Keratinocyte (primary cell): ENCODE results near the gene ARRDC1.

ENCODE experiments used
- EZH2 ChIP-seq: IDR thresholded peaks from one replicate; pipeline ENCODE4 v1.6.1; 2012; ENCODE audit warnings: inconsistent platforms, mild to moderate bottlenecking, low read length, moderate library complexity
- TF ChIP-seq, protein P1 (sequence below), 3 experiments: IDR thresholded peaks in 1 of 3; conservative IDR thresholded peaks in 1 of 3; optimal IDR thresholded peaks in 1 of 3; 2 replicates in 2 of 3; 3 replicates in 1 of 3; pipeline versions ENCODE3 to v1.5.1; 2011; ENCODE audit warnings: low read length in 3 of 3, mild to moderate bottlenecking in 3 of 3, moderate library complexity in 2 of 3, control low read depth in 1 of 3, inconsistent platforms in 1 of 3; ENCODE audit not compliant: insufficient read depth in 2 of 3; ENCODE audit errors: extremely low read depth in 1 of 3

GRCh38 chr9:137613259-137613658 lies 7.8 kb downstream of the ARRDC1 start:
- TF ChIP-seq, protein P1, sequence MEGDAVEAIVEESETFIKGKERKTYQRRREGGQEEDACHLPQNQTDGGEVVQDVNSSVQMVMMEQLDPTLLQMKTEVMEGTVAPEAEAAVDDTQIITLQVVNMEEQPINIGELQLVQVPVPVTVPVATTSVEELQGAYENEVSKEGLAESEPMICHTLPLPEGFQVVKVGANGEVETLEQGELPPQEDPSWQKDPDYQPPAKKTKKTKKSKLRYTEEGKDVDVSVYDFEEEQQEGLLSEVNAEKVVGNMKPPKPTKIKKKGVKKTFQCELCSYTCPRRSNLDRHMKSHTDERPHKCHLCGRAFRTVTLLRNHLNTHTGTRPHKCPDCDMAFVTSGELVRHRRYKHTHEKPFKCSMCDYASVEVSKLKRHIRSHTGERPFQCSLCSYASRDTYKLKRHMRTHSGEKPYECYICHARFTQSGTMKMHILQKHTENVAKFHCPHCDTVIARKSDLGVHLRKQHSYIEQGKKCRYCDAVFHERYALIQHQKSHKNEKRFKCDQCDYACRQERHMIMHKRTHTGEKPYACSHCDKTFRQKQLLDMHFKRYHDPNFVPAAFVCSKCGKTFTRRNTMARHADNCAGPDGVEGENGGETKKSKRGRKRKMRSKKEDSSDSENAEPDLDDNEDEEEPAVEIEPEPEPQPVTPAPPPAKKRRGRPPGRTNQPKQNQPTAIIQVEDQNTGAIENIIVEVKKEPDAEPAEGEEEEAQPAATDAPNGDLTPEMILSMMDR (optimal IDR thresholded peaks at IDR 0.05 in 1 of 3, IDR thresholded peaks at IDR 0.05 in 1 of 3, conservative IDR thresholded peaks at IDR 0.05 in 1 of 3; ENCODE audit: extremely low read depth in 1 of 3, insufficient read depth in 2 of 3, low read length in 3 of 3), result no peak
- no peak for TF ChIP-seq EZH2
